Esophagus squamous epithelium (tissue), 4 donors: Measurements from ENCODE around the gene RPS6KA3.

Experiments used
- CTCF ChIP-seq, 6 experiments: fragments of 450-650 bp in 4 of 6; fragments of 200-600 bp in 2 of 6; sonication (generic) in 2 of 6; IDR thresholded peaks; one replicate each; pipeline ENCODE4 v1.5.1; 2016 to 2019; ENCODE audit warnings: antibody characterized with exemption in 6 of 6, mild to moderate bottlenecking in 4 of 6, moderate library complexity in 4 of 6
- POLR2A ChIP-seq, 4 donors: fragments of 450-650 bp; IDR thresholded peaks; one replicate each; pipeline ENCODE4 v1.6.1; 2017; ENCODE audit warnings: antibody characterized with exemption in 4 of 4, mild to moderate bottlenecking in 4 of 4, moderate library complexity in 3 of 4

GRCh38 chrX:20217271-20217670, 49.4 kb downstream of the RPS6KA3 start:
- no peak for TF ChIP-seq CTCF (IDR thresholded peaks at IDR 0.05)
- TF ChIP-seq POLR2A (IDR thresholded peaks at IDR 0.05): no peak
